ENCODE results near the gene MAP3K5.
"Not testable (repeated sequence)": the region's sequence is repeated elsewhere in the genome, so short reads cannot be mapped to it uniquely, and the experiment has no call there.

Gene MAP3K5

DNA sequence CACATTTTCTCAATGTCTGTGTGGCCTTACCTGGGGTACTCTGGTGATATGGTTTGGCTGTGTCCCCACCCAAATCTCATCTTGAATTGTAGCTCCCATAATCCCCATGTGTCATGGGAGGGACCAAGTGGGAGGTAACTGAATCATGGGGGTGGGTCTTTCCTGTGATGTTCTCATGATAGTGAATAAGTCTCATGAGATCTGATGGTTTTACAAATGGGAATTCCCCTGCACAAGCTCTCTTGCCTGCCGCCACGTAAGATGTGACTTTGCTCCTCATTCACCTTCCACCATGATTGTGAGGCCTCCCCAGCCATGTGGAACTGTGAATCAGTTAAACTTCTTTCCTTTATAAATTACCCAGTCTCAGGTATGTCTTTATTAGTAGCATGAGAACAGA lies 201.4 kb downstream of the MAP3K5 start:
- H3K4me3 Mint-ChIP-seq; DNase-seq (ENCODE audit: low spot score in 2 of 2); H3K27me3 Mint-ChIP-seq; H3K9me3 Mint-ChIP-seq; H3K27ac Mint-ChIP-seq (ENCODE audit: low read depth); ATAC-seq (replicated peaks; ENCODE audit: extremely low read depth, poor library complexity, severe bottlenecking): not testable (repeated sequence)
- Mint-ChIP-seq H3K4me1 (peaks cover 14% of the 10 kb centered on the region), H3K36me3 (ENCODE audit: insufficient read depth) (peaks cover 23% of the 10 kb centered on the region)

DNA sequence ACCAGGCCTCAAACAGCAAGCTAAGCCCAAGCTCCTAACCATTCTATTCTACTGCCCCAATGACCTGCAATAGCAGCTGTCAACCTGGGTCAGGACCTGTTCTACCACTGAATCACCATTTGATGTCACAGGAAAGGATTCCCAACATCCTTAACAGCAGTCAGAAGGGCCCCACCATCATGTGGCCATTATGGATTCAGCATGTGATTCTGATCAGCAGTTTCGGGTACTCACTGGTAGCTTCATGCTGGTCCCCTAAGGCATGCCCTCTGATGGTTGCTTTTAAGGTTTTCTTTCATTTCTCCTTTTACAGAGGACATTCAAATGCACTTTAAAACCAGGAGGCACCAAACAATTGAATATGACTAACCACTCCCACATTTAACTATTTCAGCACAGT lies 204.8 kb downstream of the MAP3K5 start:
- H3K27ac Mint-ChIP-seq (ENCODE audit: low read depth) = no peak overlapping the region
- no peaks in the 10 kb centered on the region for H3K9me3 Mint-ChIP-seq
- ATAC-seq (replicated peaks; ENCODE audit: extremely low read depth, poor library complexity, severe bottlenecking) = no peak
- peaks cover 36% of the 10 kb centered on the region for H3K36me3 Mint-ChIP-seq (ENCODE audit: insufficient read depth)
- no peaks in the 10 kb centered on the region for H3K27me3 Mint-ChIP-seq
- H3K4me3 Mint-ChIP-seq = no peak overlapping the region
- H3K4me1 Mint-ChIP-seq = no peaks in the 10 kb centered on the region
- no peak for DNase-seq (ENCODE audit: low spot score in 2 of 2)

DNA sequence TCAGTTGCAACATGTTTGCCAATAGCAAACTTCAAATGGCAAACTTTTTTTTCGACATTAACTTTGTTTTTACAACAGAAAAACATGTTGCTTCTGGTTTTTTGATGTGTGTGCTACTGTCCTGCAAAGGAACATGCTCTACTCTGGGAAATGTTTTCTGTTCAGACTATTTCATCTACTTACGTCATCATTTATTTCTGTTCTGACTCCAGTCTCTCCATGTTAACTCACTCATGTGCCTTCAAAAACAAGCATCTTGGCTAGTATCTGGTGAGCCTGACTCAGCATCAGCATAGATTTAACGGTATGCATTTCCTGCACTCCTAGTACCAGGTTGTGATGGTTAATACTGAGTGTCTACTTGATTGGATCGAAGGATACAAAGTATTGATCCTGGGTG lies 206.0 kb downstream of the MAP3K5 start:
- Mint-ChIP-seq H3K4me1 (no peaks in the 10 kb centered on the region), H3K36me3 (ENCODE audit: insufficient read depth) (peaks cover 29% of the 10 kb centered on the region), H3K9me3 (no peaks in the 10 kb centered on the region), H3K27ac (ENCODE audit: low read depth) (no peak overlapping the region), H3K27me3 (no peaks in the 10 kb centered on the region), H3K4me3 (no peak overlapping the region)
- DNase-seq (ENCODE audit: low spot score in 2 of 2) (no peak), ATAC-seq (replicated peaks; ENCODE audit: extremely low read depth, poor library complexity, severe bottlenecking) (no peak)

DNA sequence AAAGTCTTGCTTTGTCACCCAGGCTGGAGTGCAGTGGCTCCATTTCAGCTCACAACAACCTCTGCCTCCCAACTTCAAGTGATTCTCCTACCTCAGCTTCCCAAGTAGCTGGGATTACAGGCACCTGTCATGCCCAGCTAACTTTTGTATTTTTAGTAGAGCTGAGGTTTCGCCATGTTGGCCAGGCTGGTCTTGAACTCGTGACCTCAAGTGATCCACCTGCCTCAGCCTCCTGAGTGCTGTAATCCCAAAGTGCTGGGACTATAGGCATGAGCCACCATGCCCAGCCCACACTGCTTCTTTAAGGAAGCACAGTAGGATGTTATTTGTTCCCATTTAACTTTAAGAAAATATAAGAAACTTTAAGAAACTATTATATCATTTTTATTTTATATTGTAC lies 206.8 kb downstream of the MAP3K5 start:
- not testable (repeated sequence) for ATAC-seq (replicated peaks; ENCODE audit: extremely low read depth, poor library complexity, severe bottlenecking); H3K4me3 Mint-ChIP-seq; H3K9me3 Mint-ChIP-seq; DNase-seq (ENCODE audit: low spot score in 2 of 2); H3K4me1 Mint-ChIP-seq; H3K27me3 Mint-ChIP-seq
- Mint-ChIP-seq H3K27ac (ENCODE audit: low read depth) (peak overlapping the region; percentile 25), H3K36me3 (ENCODE audit: insufficient read depth) (peaks cover 27% of the 10 kb centered on the region)

DNA sequence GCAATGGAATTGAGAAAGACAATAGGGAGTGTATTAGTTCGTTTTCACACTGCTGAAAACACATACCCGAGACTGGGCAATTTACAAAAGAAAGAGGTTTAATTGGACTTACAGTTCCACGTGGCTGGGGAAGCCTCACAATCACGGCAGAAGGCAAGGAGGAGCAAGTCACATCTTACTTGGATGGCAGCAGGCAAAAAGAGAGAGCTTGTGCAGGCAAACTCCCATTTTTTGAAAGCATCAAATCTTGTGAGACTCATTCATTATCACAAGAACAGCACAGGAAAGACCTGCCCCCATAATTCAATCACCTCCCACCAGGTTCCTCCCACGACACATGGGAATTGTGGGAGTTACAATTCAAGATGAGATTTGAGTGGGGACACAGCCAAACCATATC lies 208.0 kb downstream of the MAP3K5 start:
- not testable (repeated sequence) for ATAC-seq (replicated peaks; ENCODE audit: extremely low read depth, poor library complexity, severe bottlenecking); H3K27me3 Mint-ChIP-seq; H3K4me1 Mint-ChIP-seq; DNase-seq (ENCODE audit: low spot score in 2 of 2); H3K4me3 Mint-ChIP-seq; H3K9me3 Mint-ChIP-seq
- Mint-ChIP-seq H3K36me3 (ENCODE audit: insufficient read depth) (peaks cover 37% of the 10 kb centered on the region), H3K27ac (ENCODE audit: low read depth) (peak overlapping the region; percentile 64)

DNA sequence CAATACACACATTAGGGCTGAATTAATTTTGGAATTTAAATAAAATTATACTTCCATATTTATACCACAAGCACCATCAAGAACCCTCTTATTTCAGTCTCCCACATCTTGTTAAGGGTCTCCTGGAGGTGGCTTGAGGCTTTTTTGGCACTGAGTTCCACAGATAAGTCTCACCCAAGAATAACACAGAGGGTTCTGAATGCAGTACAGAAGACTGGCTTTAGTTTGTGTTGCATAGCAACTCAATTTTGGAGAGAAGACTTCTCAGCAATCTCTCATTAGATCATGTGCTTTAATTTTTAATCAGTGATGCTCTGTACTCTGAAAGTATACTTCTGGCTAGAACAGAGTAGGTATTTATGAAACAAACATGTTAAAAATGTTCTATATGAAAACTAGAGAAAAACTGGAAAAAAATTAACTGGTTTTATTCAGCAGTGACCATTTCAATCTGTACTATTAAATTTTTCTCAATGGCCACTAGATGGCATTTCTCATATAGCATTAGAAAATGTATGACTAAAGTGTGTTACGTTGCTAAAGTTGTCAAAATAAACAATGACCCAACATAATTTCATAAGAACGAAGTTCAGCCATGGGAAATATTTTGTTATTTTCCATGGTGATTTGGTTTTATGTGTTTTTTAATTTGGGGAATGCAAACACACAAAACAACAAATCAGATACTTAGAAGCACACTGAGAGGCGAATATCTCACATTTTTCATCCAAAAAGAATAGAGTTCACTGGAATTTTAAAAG lies 209.4 kb downstream of the MAP3K5 start:
- Mint-ChIP-seq H3K36me3 (ENCODE audit: insufficient read depth) (peaks cover 40% of the 10 kb centered on the region), H3K27ac (ENCODE audit: low read depth) (no peak overlapping the region), H3K4me1 (no peaks in the 10 kb centered on the region), H3K4me3 (no peak overlapping the region), H3K9me3 (no peaks in the 10 kb centered on the region), H3K27me3 (no peaks in the 10 kb centered on the region)
- no peak for ATAC-seq (replicated peaks; ENCODE audit: extremely low read depth, poor library complexity, severe bottlenecking)
- no peak for DNase-seq (ENCODE audit: low spot score in 2 of 2)

DNA sequence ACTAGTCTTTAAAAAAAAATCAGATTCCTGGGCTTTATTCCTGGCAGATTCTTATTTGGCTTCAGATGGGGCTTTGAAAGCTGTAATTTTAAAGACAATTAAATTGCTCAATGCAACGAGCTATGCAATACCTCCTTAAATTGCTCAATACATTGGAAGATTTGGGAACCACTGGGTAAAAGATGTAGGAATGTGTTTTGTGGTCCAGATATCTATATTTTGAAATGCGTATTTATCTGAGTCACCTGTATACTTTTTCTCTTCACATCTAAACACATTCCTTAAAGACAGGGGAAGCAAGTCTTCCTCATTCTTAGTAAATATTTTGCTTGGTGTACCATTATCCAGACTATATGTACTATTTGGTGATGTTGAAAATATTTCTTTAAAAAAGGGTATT lies 212.5 kb downstream of the MAP3K5 start:
- Mint-ChIP-seq H3K36me3 (ENCODE audit: insufficient read depth) (peaks cover 44% of the 10 kb centered on the region), H3K27ac (ENCODE audit: low read depth) (no peak overlapping the region), H3K4me3 (no peak overlapping the region), H3K9me3 (no peaks in the 10 kb centered on the region), H3K27me3 (no peaks in the 10 kb centered on the region), H3K4me1 (no peaks in the 10 kb centered on the region)
- ATAC-seq (replicated peaks; ENCODE audit: extremely low read depth, poor library complexity, severe bottlenecking) (no peak), DNase-seq (ENCODE audit: low spot score in 2 of 2) (no peak)

DNA sequence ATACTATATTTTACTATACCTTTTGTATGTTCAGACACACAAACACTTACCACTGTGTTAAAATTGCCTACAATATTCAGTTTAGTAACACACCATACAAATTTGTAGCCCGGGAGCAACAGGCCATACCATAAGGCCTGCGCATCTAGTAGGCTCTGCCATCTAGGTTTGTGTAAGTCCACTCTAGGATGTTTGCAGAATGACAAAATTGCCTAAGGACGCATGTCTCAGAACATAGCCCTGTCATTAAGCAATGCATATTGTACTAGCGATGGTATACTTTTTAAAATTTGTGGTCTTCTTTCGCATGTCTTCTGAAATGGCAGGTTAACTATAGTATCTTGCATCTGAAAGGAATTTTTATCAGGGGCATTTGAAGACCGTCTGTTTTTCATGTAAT lies 215.5 kb downstream of the MAP3K5 start:
- H3K4me1 Mint-ChIP-seq = no peaks in the 10 kb centered on the region
- ATAC-seq (replicated peaks; ENCODE audit: extremely low read depth, poor library complexity, severe bottlenecking) = no peak
- H3K36me3 Mint-ChIP-seq (ENCODE audit: insufficient read depth) = peaks cover 38% of the 10 kb centered on the region
- no peak overlapping the region for H3K27ac Mint-ChIP-seq (ENCODE audit: low read depth)
- H3K27me3 Mint-ChIP-seq = no peaks in the 10 kb centered on the region
- H3K4me3 Mint-ChIP-seq = no peak overlapping the region
- no peaks in the 10 kb centered on the region for H3K9me3 Mint-ChIP-seq
- DNase-seq (ENCODE audit: low spot score in 2 of 2) = no peak

DNA sequence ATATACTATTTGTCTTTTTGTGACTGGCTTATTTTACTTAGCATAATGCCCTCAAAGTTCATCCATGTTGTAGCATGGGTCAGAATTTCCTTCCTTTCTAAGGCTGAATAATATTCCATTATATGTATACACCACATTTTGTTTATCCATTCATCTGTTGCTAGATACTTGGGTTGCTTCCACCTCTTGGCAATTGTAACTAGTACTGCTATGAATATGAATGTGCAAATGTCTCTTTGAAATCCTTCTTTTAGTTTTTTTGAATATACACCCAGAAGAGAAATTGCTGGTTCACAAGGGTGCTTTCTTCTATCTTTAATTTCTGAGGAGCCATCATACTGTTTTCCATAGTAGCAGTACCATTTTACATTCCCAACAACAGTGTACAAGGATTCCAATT lies 220.8 kb downstream of the MAP3K5 start:
- Mint-ChIP-seq H3K36me3 (ENCODE audit: insufficient read depth) (peaks cover 15% of the 10 kb centered on the region), H3K9me3 (no peaks in the 10 kb centered on the region), H3K27me3 (no peaks in the 10 kb centered on the region), H3K4me3 (no peak overlapping the region), H3K4me1 (peaks cover 10% of the 10 kb centered on the region), H3K27ac (ENCODE audit: low read depth) (no peak overlapping the region)
- ATAC-seq (replicated peaks; ENCODE audit: extremely low read depth, poor library complexity, severe bottlenecking) (no peak), DNase-seq (ENCODE audit: low spot score in 2 of 2) (no peak)

DNA sequence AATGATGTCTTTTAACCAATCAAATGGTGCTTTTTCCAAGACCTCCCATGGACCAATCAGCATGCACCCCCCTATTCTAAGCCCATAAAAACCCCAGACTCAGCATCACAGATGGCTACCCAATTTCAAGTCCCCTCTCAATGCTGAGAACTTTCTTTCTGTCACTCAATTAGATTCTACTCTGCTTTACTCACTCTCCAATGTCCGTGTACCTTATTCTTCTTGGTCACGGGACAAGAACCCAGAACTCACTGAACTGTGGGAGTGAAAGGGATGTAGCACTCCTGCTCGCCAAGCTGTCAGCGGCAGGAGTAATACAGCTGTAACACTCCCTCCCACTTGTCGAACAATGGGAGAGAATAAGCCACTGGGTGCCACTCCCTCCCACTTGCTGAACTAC lies 221.2 kb downstream of the MAP3K5 start:
- Mint-ChIP-seq H3K4me1 (peaks cover 12% of the 10 kb centered on the region), H3K27ac (ENCODE audit: low read depth) (no peak overlapping the region), H3K9me3 (no peaks in the 10 kb centered on the region), H3K4me3 (no peak overlapping the region), H3K36me3 (ENCODE audit: insufficient read depth) (peaks cover 19% of the 10 kb centered on the region), H3K27me3 (no peaks in the 10 kb centered on the region)
- ATAC-seq (replicated peaks; ENCODE audit: extremely low read depth, poor library complexity, severe bottlenecking) (no peak), DNase-seq (ENCODE audit: low spot score in 2 of 2) (no peak)

DNA sequence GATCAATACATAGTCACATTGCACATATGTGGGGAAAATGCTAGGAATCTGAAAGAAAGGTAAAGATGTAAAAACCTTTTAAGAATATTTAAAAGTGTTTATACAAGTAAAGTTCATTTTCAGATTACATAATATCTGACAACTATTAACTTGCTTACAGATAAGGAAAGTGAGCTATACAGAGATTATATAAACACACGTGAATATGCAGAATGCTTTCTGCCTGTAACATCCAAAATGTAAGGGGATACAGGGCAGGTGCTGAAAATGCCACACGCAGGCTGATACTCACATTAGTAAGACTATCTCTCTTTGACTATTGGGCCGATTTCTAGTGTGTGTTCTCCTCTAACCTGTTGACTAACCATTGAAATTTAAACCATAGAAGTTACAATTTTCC lies 224.1 kb downstream of the MAP3K5 start:
- Mint-ChIP-seq H3K27me3 (no peaks in the 10 kb centered on the region), H3K4me3 (no peak overlapping the region), H3K9me3 (no peaks in the 10 kb centered on the region), H3K27ac (ENCODE audit: low read depth) (no peak overlapping the region), H3K36me3 (ENCODE audit: insufficient read depth) (peaks cover 14% of the 10 kb centered on the region), H3K4me1 (peaks cover 37% of the 10 kb centered on the region)
- DNase-seq (ENCODE audit: low spot score in 2 of 2) (no peak), ATAC-seq (replicated peaks; ENCODE audit: extremely low read depth, poor library complexity, severe bottlenecking) (no peak)

DNA sequence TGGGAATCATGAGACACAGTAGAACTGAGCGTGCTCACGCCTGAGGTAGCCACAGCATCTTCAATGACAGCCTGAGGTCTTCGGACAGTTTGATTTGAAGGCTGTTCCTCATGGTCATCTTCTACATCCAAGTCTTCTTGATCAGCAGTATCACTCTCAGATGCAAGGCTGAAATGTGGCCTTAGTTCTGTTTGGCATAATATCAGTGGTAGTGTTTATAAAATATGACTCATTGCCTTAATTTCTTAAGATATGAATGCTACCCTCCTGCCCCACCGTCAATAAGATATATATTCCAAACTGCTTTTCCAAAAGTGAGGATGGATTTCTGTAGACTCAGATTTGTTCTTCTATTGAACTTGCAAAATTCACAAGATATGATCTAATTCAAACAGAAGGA lies 224.6 kb downstream of the MAP3K5 start:
- no peak for ATAC-seq (replicated peaks; ENCODE audit: extremely low read depth, poor library complexity, severe bottlenecking)
- Mint-ChIP-seq H3K27ac (ENCODE audit: low read depth) (no peak overlapping the region), H3K9me3 (no peaks in the 10 kb centered on the region), H3K4me3 (no peak overlapping the region), H3K27me3 (no peaks in the 10 kb centered on the region), H3K4me1 (peaks cover 37% of the 10 kb centered on the region), H3K36me3 (ENCODE audit: insufficient read depth) (peaks cover 16% of the 10 kb centered on the region)
- no peak for DNase-seq (ENCODE audit: low spot score in 2 of 2)

DNA sequence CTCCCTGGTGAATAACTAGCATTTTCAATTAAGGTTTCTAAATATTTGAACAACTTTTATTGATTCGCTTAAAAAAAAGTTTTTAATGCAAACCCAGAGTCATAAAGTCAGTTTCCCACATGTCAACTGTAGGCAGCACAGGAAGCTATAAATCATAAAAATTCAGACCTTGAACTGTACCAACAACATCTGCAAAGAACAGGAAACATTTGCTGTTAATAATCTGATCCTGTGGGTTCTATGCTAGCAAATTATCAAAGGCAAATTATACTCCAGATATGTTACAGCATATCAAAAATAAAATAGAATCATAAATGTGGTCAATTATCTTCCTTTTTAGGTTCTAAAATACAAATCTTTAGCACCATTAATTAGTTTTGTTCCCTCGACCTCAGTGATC lies 225.4 kb downstream of the MAP3K5 start:
- Mint-ChIP-seq H3K36me3 (ENCODE audit: insufficient read depth) (peaks cover 19% of the 10 kb centered on the region), H3K4me3 (no peak overlapping the region), H3K27ac (ENCODE audit: low read depth) (no peak overlapping the region)

More for the DNA sequence above, 225.4 kb downstream of the MAP3K5 start:
- Mint-ChIP-seq H3K9me3 (no peaks in the 10 kb centered on the region), H3K27me3 (no peaks in the 10 kb centered on the region), H3K4me1 (peaks cover 37% of the 10 kb centered on the region)
- DNase-seq (ENCODE audit: low spot score in 2 of 2) (no peak), ATAC-seq (replicated peaks; ENCODE audit: extremely low read depth, poor library complexity, severe bottlenecking) (no peak)

Data from central memory CD8-positive, alpha-beta T cell (primary cell).